AG08395 (cell line): ENCODE data around the gene COL4A1.

Source experiments
- DNase-seq: peaks from one replicate; pipeline ENCODE4 v3.0.0; 2012; ENCODE audit warnings: mixed read lengths, low spot score

COL4A1 gene

DNA sequence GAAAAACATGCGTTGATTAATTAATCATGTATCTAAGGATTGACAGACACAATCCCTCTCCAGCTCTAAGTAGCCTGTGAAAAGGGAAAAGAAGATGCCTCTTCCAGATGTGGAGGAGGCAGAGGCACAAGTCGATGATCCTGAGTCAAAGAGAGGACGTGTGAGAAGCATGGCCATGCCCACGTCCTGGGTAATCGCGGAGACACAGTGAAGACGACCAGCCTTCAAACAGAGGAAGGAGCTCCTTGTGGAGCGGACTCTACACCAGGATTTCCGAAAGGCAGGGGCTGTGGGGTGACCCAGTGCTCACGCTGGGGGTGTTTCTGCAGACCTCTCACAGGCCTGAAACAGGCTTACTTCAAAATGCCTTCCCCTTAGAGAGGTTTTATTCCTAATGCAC is 70.5 kb downstream of the COL4A1 start:
- no peak for DNase-seq

DNA sequence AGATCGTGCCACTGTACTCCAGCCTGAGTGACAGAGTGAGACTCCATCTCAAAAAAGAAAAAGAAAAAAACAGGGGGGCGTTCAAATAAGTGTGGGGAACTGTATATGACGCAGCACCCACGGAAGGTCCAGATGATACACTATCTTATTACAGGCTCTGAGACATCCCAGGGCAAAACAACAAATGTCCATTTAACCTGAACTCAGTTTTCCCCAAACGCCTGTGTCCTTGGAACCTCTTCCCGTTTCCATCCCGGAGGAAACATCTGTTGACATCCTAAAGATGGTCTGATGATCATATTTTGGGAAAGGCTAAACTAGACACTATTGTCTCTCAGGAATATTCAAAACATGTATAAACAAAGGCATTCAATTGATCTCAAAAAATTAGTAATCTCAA is 72.4 kb downstream of the COL4A1 start:
- no peak for DNase-seq

DNA sequence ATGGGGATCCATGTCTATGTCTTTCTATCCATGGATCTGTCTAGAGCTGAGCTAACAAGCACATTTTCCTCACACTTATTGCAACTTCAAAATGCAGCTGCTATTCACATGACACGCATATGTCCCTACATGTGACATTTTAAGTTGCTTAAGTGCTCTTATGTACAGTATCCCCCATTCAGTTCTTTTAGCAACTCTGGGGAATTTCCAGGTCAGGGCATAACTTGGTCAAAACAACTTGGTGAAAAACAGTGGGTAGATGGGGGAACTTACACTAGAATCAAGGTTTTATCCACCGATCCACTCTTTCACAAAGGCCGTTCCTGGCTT is 73.0 kb downstream of the COL4A1 start:
- DNase-seq: no peak

DNA sequence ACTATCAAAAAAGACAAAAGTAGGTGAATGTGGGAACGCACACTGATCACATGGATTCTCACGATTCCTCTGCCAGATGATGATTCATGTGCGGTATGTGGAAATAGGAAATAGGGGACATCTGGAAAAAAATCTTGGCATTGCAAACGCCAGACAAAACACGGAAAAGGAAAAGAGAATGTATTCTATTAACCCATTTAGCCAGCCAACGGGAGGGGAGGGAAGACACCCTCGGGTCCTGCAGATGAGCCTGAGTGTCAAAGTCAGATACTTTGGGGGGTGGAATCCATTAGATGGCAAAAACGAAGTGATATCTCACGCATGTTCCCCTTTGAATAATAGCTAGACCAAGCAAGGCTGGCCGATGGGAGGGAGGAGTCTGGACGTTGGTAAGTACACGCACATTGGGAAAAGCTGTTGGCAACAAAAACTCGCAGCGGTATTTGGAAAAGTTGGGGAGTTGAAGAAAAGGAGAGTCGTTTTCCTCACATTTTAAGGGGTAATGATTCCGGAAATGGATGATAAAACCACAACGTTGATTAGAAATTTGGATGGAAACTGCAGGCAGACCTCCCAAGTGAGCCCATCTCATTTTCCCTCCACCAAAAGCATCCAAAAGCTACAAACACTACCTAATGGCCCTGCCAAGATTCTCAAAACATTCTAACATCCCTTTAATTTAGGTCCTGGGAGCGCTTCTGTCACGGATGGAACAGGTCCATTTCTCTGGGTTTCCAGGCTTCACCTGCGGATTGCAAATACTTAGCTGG is 73.6 kb downstream of the COL4A1 start:
- peak; percentile 73 for DNase-seq

DNA sequence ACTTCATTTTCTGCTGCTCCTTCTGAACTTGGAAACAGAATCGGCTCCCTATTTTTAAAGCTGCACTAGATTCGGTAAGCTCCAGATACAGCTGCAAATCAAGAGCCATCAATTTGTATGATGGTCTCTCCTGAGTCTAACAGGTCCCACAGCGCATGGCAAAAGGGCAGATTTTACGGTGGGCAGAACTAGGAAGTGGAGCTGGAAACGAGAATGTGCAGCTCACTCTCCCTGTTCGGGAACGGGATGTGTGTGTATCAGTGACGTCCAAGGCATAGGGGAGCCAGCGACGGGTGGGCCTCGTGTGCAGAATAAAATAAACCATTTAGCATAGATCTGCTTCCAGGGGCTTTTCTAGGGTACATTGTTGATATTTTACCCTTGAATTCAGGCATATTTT is 74.2 kb downstream of the COL4A1 start:
- DNase-seq: no peak

DNA sequence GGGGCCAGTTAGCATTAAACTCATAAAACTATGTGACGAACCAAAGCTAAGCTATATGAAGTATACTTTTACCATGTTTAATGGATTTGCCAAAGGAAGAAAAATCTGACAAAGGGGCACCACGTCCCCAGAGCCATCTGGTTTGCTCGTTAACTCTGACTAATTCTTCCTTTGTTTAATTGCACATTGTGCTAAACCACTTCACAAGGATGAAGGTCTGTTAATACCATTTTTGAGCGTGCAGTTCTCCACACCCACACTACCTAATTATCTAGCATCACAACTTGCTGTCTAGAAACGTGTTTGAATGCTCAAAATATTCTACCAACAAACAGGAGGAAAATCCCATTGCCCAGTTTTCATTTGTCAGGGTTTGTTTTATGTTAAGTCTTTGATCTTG is 74.8 kb downstream of the COL4A1 start:
- DNase-seq: no peak

DNA sequence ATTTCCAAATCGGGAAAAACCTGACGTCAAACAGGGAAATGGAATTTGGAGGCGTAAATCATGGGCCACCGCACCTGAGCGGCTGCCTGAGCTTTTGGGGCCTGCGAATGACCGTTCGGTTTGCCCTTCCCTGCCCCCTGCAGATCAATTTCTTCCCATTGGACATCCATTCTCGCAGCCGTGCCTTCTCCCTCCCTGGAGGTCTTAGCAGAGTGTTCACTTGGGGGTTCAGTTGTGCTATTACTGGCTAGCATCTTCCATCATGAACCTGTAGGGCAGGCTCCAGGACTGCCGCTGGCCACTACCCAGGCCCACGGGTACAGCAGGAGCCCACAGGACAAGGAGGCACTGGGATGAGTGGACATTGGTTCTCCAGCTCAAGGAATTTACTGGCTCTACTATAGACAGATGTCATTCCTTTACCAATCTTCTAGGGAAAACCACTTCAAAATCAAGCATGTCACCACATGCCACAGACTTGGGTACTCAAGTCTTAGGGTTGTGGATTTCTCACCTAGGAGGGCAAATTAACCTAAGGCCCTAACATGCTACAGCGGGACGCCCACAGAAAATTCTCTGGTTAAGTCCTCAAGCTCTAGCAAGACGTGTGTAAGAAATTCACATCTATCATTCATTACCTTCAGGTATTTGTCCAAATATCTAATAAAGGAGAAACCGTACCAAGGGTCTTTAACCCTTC is 75.5 kb downstream of the COL4A1 start:
- DNase-seq: no peak

DNA sequence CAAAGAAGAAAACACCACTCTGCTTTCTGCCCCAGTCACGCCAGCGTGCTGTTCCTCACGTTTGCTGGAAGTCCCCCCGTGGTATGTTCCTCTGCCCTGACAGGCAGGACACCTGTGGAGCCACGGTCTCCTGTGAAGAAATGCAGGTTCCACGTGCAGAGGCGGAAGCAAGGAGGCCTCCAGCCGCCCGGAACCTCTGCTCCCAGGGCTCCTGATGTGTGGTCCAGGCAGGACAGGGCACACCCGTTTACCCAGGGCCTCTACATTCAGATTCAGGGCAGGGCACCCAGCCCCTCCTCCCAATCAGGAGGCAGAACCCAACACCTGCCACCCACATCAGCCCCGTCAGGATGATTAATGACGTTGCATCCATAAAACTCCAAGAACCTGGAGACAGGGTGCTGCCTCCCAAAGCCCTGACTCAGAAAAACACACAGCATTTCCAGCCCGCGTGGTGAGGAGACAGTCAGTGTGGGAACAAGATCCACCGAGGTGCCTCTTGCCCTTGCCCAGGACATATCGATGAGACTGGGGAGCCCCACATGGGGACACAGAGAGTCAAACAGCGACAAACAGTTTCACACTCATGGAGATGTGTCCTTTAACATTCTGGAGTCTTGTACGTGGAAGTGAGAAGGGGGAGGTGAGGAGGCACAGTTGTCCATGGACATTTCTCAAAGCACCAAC is 76.2 kb downstream of the COL4A1 start:
- no peak for DNase-seq

DNA sequence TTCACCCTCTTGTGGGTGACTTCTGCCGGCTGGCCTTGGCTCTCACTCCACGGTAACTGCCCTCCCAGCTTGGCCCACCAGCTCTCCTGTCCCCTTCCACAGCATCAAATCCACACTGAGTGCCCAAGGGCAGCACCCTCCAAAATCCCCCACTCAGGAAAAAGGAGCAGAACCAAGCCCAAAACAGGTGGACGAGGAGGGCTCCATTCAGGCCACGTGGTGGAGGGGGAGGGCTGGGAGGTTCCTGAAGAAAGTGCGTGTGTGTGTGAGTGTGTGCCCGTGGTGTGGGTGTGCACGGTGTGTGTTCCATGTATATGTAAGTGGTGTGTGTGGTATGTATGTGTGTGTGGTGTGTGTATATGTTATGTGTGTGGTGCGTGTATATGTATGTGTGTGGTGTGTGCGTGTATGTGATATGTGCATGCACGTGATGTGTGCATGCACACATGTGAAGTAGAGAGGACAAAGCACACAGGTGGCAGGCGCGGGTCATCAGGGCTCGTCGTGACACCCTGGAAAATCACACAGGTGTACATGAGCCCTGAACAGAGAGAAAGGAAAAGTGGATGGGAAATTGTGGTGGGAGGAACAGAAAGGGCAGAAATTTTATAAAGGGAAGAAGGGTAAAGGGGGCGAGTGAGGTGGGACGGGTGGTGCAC is 76.9 kb downstream of the COL4A1 start:
- DNase-seq: no peak

DNA sequence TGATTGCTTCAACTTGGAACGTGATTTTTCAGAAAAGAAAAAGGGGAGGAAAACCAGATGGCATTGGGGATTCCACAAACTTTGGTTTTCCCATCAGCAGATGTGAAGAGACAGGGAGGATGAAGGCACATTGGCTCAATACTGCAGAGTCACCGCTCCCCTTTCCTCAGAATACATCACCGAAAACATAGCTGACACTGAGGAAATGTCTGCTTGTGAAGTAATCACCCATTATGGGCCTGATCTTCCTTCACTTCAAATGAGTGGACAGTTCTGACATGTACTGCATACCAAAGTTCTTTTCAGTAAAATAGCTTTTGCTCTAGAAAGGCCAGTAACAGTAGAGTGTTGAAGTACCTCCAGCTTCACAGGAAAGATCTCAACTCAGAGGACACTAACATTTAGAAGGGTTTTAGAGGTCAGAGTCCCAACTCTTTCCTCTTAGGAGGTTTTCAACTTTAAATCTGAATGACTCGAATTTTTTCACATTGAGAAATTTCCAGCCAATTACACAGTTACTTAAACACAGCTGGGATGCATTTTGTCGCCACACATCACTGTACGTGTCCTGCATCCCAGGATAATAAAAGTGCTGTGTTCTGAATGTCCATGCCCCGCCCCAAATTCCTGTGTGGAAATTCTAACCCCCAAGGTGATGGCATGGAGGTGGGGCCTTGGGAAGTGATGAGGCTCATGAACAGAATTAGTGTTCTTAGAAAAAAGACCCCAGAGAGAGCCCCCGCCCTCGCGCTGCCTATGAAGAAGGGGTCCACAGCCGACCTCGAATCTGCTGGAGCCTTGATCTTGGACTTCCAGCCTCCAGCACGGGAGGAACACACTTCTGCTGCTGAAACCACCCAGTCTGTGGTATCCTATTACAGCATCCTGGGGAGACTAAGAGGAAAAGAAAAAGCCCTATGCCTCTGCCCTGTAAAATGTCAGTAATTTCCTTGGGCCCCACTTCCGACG is 77.7 kb downstream of the COL4A1 start:
- no peak for DNase-seq

DNA sequence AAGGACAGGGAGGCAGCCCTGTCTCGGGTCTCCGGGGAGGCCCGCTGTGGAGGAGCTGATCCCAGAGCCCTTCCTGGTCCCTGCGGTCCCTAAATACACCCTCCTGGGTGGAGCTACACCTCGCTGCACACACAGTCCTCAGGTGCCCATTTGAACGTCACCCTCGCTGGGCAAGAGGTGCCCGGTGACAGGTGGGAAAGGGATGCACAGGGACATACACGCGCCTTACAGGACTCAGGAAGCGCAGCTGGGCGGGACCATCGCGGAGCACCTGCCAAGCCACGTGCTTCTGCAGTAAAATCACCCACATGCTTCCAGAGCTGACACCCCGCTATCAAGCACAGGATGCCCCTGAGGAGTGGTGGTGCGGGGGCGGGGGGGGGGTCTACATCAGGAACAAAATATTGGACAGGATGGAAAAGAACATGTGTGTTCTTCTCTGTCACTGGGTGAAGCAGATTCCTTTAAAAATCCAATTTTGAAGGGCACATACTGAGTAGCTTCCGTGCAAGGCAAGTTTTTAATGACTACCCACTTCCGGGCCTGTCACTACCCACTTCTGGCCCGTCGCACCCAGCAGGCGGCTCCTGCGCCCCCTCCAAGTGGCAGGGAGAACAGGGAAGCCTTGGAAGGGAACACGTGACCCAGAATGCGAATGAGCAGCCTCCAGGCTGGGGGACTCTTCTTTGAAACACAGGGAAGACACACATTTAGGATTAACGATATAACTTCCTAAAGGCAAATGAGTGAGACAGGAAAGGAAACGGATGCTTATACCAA is 78.9 kb downstream of the COL4A1 start:
- no peak for DNase-seq

DNA sequence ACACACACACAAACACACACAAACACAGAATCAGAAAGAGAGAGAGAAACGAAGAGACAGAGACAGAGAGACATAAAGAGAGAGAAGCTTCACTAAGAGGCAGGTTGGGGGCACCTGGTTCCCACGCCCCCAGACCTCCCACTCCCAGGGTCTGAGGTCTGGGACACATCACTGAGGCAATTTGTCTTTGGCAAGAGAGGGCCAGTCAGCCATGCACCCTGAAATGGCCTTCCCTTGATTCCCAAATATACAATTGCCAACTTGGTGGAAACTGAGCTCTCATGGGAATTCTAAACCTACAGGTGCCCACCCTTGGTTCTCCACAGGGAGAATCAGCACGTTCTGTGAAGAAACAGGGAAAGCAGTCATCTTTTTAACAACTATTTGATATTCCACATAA is 79.5 kb downstream of the COL4A1 start:
- DNase-seq: no peak

DNA sequence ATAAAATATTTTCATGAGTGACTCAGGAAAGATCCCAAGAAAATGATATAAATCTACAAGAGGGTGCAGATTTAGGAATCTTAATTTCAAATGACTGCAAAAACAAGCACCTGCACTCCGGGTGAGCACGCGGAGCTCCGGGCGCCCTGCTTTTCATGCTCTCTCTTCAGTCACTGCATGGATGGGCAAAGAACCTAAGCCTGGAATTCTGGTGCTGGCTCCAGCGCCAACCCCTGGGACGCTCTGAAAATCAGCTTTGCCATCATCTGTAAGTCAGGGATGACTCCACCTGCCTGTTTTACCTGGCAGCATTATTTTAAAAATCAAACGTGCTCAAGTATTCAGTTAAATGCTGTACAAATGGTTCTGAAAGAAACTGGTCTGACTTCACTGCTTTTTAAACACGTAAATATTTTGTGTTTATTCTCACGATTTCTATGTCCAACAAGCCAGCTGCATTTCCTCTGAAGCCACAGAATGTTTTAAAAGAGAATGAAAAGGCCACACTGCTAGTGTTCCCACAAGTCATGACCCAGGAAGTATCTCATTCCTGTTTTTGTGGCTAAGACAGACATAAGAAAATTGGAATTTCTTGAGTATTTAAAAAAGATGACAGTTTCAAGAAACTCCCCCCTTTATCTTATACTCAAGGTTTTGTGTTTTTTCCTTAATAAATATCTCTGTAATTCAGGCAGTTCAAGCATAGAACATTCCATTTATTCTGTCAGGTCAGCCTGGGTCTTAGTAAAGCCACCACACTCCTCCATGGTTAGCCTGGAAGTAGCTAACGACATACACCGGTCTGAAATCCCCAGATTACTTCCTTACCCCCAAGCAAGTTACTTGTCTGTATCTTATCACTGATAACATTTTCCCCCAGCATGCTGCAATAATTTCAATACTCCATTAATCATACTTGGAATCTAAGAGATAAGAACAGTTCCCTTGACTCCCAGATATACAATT is 81.1 kb downstream of the COL4A1 start:
- DNase-seq: no peak

DNA sequence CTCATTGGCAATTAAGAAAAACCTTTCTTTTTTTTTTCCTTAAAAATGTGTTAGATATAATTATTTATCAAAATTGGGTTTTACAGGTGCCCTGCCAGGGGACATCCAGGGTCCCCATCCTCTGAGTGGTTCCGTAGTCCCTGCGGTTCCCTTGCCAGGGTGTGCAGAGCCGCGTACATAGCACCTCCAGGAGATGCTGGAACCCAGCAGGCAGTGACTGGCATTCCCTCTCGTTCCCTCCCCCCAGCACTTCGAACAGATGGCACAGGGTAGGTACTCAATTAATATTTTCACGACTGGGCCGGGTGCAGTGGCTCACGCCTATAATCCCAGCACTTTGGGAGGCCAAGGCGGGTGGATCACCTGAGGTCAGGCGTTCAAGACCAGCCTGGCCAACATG is 82.0 kb downstream of the COL4A1 start:
- DNase-seq: no peak

DNA sequence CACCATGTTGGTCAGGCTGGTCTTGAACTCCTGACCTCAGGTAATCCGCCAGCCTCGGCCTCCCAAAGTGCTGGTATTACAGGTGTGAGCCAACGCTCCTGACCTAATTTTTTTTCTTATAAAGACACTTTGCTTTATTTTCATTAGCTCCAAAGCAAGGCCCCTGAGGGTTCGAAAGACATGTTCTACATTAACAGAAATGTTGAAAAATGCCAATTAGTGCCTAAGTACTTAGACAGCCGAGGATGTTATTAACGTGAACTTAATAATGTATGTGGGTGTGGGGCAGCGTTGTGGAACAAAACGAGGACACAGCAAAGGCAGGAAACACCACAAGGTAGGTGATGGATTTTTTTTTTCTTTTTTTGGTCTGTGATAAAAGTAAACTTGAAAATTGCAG is 82.4 kb downstream of the COL4A1 start:
- DNase-seq: no peak

DNA sequence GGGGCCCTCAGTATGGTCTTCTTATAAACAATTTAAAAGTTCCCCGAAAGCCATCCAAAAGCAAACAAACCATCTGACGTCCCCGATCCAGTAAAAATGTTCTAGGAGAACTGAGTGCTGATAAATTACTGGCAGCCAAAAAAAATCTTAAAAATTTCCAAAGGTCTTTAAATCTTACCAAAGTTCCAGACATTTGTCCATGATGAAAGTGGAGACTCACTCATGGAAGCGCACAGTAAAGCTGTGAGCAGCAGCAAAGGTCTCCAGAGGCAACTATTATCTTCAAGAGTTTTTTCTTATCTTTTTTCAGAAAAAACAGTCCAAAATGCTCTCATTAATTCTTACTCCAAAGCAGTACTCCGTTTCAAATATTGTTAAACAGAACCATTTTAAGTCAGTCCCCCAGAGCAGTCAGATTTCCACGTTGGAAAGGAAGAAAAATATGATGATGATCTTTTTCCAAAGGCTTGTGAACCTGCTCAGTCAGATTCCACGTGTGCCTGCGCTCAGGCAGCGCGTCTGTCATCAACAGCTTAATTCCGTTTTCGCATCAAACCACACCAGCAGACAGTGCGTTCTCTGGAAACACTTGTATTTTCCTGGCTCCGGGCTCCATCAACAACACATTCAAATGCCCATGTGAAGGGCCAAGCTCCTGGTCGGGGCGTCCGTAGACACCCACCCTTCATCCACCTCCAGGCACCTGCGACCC is 85.4 kb downstream of the COL4A1 start:
- no peak for DNase-seq

DNA sequence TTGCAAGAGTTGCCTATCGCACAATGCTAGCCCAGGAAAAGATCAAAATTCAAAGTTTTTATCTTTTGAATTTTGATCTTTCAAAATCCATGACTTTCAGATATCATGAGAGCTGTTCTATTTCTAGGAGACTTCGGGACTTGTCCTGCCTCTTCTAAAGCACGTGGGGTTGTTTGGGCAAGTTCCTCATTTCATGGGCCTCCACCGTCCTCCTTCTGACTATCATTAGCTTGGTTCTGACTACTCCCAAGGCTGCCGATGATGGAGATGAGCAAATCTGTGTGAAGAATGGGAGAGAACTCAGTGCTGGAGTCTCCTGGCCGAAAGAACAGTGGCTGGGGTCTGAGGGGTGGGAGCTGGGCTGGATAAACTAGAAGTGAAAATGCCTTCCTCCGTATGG is 86.5 kb downstream of the COL4A1 start:
- DNase-seq: no peak

DNA sequence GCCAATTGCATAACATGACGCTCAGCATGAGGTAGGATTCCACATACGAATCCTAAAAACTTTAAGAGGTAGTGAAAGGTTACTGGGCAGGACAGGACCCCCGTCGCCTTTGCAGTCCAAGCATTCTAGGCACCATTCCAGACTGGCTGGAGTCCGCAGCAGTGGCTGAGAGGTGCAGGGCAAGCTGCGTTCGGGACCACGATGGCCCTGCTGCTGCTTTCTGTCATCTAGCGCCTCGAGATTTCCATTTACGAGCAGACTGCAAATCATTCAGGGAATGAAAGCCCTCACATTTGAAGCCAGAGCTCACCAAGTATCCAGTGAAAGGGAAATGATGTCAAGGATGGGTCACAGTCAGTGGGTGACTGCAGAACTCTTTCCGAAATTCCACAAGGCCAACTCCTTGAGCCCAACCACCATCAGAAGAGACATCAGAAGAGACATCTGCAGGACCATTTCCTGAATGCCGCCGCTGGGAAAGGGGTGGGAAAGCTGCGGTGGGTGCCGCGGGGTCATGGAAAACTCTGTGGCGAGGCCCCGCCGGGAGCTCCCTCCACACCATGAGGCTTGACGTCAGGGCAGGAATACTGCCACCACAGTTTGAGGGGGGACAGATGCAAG is 88.3 kb downstream of the COL4A1 start:
- DNase-seq: no peak

DNA sequence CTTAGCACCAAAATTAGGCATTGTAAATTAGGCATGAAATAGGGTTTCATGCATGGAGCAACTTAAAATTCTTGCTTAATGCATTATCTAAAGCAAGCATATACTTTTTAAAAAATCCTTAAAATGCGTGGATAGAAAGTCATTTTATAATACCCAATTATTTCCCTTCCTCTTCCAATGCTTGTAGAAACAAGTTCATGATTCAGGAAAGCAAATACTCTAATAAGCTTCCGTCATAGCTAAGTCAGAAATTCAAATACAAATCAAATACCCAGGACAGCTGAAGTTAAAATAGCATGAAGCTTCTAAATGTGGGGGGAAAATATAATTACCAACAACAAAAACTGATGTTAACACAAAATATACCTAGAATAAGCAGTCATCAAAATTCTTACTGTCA is 89.1 kb downstream of the COL4A1 start:
- DNase-seq: no peak
